ENCODE results near the gene FAM171A1.
A peak's percentile ranks its signal among the peaks of the same experiment; 100 is the strongest.

FAM171A1 gene

DNA sequence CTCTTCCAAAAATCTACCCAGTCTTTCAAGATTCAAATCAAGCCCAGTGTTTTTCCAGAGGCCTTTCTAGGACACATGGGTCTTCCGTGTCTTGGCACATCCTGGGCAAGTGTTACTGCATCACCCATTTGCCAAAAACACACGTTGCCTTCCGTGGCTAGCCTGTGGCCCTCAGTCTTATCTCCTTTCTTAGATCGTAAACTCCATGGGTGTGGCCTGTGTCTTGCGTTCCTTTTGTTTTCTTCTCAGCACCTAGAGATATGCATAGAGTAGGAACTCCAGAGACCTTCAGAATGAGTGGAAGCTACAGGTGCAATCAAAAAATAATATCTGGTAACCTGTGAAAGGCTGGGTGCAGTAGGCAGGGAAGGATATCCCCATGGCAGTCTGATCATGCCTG lies 146.1 kb downstream of the FAM171A1 start:
- TF ChIP-seq, protein P1, sequence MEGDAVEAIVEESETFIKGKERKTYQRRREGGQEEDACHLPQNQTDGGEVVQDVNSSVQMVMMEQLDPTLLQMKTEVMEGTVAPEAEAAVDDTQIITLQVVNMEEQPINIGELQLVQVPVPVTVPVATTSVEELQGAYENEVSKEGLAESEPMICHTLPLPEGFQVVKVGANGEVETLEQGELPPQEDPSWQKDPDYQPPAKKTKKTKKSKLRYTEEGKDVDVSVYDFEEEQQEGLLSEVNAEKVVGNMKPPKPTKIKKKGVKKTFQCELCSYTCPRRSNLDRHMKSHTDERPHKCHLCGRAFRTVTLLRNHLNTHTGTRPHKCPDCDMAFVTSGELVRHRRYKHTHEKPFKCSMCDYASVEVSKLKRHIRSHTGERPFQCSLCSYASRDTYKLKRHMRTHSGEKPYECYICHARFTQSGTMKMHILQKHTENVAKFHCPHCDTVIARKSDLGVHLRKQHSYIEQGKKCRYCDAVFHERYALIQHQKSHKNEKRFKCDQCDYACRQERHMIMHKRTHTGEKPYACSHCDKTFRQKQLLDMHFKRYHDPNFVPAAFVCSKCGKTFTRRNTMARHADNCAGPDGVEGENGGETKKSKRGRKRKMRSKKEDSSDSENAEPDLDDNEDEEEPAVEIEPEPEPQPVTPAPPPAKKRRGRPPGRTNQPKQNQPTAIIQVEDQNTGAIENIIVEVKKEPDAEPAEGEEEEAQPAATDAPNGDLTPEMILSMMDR (conservative IDR thresholded peaks at IDR 0.05; ENCODE audit: control insufficient read depth, insufficient read depth, low read depth, low read length) = no peak
- DNase-seq (ENCODE audit: low read depth) = no peak
- H3K4me3 ChIP-seq (ENCODE audit: control insufficient read depth, low read depth, low read length) = no peak overlapping the region

DNA sequence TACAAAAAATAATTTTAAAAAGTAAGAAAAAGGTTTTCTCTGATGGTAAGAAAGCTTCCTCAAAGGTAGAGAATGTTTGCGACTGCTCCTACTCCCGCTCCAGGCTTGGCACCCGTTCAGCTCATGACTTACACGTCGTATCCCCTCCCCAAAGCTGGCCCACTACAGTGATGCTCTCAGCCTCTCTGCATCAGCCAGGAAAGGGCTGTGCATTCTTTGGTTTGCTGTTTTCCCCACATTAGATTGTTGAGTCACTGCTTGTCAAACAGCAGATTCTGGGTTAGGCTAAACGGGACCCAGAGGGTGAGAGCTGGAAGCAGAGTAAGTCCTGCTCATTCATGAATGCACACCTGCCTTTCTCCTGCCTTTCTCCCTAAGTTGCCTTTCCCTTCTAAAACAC lies 147.9 kb downstream of the FAM171A1 start:
- no peak overlapping the region for H3K4me3 ChIP-seq (ENCODE audit: control insufficient read depth, low read depth, low read length)
- peak; percentile 91 for DNase-seq (ENCODE audit: low read depth)
- TF ChIP-seq, protein P1 (conservative IDR thresholded peaks at IDR 0.05; ENCODE audit: control insufficient read depth, insufficient read depth, low read depth, low read length) = no peak

DNA sequence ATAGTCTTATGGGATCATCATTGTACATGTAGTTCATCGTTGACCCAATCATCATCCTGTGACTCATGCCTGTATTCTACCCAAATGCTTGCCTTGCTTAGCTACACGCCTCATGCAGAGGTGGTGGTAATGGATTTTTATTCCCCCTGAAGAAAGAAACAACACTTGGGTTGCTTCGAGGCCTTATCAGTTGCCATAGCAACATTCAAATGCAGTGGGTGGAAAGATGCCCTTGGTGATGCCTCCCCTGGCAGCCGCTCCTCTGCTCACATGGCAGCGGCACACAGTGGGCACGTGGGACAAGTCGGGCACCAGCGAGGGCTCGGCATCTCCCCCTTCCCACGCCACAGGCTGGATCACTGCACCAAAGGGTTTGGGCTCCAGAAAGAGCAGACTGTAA lies 148.6 kb downstream of the FAM171A1 start:
- peak; percentile 39 for DNase-seq (ENCODE audit: low read depth)
- H3K4me3 ChIP-seq (ENCODE audit: control insufficient read depth, low read depth, low read length) = no peak overlapping the region
- TF ChIP-seq, protein P1 (conservative IDR thresholded peaks at IDR 0.05; ENCODE audit: control insufficient read depth, insufficient read depth, low read depth, low read length) = no peak

DNA sequence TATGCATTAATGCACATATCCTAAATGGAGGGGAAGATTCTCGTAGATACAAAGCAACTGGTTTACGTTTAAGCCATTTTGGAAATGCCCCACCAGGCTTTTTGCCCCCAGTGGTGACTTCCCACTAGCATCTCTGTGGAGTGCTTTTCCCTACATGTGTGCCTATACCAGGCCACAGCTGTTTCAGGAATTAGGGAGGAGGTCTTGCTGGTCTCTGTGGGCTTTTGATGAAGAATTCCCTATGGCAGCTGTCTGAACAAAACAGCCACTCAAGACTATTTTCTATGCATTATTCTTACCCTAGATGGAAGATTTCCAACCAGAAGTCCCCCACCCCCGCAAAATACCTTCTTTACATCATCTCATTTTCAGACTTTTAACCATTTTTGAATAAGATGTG lies 150.6 kb downstream of the FAM171A1 start:
- DNase-seq (ENCODE audit: low read depth) = no peak
- TF ChIP-seq, protein P1 (conservative IDR thresholded peaks at IDR 0.05; ENCODE audit: control insufficient read depth, insufficient read depth, low read depth, low read length) = no peak
- no peak overlapping the region for H3K4me3 ChIP-seq (ENCODE audit: control insufficient read depth, low read depth, low read length)

DNA sequence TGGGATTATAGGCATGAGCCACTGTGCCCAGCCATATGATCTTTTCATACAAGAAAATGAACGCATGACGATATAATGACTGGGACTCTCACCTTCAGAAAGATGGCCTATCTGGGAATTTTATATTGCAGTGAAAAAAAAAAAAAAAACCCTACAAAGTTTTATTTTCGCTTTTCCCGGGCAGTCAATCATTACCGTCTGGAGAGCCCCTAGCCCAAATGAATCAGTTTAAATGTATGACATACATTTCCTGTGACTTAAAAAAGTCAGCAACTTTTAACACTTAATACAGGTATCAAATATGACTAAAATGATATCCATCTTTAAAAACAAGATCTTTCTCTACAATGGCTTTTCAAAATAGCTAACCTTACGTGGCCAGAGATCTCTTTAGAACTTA lies 154.4 kb downstream of the FAM171A1 start:
- TF ChIP-seq, protein P1 (conservative IDR thresholded peaks at IDR 0.05; ENCODE audit: control insufficient read depth, insufficient read depth, low read depth, low read length) = no peak
- H3K4me3 ChIP-seq (ENCODE audit: control insufficient read depth, low read depth, low read length) = no peak overlapping the region
- no peak for DNase-seq (ENCODE audit: low read depth)

DNA sequence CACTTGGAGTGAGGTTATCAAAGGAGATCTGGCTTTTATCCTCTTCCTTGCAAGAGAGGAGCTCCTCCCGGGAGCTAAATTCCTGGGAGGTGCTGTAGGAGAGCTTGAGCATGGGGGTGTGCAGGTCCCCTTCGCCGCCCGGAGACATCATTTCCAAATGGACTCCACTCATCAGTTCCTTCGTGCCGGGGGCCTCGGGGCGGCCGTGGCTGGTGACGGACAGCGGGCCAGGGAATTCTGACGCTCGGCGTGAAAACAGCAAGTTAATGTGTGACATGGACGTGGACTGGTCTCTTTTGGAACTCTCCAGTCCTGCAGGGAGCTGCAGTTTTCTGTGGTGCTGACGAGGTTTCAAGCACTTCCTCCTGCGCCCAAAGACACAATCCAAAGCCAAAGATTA lies 156.9 kb downstream of the FAM171A1 start:
- TF ChIP-seq, protein P1 (conservative IDR thresholded peaks at IDR 0.05; ENCODE audit: control insufficient read depth, insufficient read depth, low read depth, low read length) = no peak
- H3K4me3 ChIP-seq (ENCODE audit: control insufficient read depth, low read depth, low read length) = no peak overlapping the region
- DNase-seq (ENCODE audit: low read depth) = no peak

DNA sequence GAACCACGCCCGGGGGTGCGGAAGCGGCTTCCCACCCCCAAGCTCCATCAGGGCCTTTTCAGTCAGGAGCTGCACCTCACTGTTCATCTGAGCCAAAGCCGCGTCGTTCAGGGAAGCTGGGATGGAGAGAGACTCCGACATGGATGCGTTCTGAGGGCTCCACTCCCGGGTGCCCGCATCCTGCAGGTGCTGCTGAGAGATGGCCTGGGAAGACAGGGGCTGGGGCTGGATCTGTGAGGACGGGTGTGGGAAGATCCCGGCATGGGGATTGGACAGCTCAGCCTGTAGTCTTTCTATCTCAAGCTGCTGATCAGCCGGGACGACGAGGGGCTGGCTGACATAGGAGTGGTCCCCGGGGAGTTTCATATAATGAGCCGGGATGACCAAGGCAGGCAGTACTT lies 157.6 kb downstream of the FAM171A1 start:
- TF ChIP-seq, protein P1 (conservative IDR thresholded peaks at IDR 0.05; ENCODE audit: control insufficient read depth, insufficient read depth, low read depth, low read length) = no peak
- H3K4me3 ChIP-seq (ENCODE audit: control insufficient read depth, low read depth, low read length) = no peak overlapping the region
- DNase-seq (ENCODE audit: low read depth) = no peak

Measured in fibroblast of mammary gland (primary cell).